ENCODE results near the gene NODAL. TPM values are rescaled to one million over a fixed set of nuclear protein-coding genes. Genes with fewer than 3 reads are reported as not detected.

The NODAL gene
- polyA plus RNA-seq, 3 donors = 0.26 to 0.38 (median 0.33) TPM

DNA sequence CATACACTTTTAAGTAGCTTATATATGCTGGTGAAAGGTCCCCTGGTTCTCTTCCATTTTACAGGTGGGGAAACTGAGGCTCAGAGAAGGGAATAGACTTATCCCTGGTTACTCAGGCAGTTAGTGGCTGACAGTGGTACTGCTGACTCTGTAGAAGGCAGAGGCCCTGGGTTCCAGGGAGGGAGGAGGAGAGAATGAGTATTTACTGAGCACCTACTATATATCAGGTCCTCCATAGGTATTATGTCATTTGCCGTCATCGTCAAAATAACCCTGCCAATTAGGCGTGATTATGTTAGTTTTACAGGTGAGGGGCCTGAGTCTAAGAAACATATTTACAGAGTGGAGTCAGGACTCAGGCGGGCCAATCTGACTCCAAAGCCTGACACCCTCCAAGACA, 23.8 kb upstream of the NODAL start:
- no peak for DNase-seq (ENCODE audit: low read depth in 3 of 3, low spot score in 2 of 3)

DNA sequence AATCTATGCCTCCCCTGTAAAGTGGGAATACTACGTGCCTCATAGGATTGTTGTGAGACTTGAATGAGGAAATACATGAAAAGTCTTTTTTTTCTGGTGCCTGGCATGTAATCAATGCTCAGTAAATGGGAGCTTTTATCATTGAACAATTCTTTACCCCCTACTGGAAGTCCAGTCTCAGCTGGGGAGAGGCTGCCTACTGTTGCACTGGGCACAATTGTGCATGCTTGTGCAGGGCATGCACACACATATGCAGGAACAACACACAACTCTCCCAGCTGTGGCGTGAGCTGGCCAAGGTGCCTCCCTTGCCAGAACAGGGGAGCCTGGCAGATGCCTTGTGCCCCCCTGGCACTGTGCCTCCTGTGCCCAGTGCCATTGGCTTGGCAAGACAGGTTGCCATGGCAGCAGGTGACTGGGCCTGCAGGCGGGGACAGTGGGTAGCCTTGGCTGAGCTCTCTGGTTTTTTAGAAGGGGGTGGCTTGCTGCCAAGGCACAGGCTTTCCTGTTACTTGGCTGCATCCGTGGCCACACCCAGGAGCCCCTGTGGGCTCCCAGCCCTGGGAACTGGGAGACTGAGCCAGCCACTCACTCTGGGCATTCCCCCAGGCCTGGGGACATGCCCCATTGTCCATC, 21.0 kb upstream of the NODAL start:
- DNase-seq (ENCODE audit: low read depth in 3 of 3, low spot score in 2 of 3) = no peak

DNA sequence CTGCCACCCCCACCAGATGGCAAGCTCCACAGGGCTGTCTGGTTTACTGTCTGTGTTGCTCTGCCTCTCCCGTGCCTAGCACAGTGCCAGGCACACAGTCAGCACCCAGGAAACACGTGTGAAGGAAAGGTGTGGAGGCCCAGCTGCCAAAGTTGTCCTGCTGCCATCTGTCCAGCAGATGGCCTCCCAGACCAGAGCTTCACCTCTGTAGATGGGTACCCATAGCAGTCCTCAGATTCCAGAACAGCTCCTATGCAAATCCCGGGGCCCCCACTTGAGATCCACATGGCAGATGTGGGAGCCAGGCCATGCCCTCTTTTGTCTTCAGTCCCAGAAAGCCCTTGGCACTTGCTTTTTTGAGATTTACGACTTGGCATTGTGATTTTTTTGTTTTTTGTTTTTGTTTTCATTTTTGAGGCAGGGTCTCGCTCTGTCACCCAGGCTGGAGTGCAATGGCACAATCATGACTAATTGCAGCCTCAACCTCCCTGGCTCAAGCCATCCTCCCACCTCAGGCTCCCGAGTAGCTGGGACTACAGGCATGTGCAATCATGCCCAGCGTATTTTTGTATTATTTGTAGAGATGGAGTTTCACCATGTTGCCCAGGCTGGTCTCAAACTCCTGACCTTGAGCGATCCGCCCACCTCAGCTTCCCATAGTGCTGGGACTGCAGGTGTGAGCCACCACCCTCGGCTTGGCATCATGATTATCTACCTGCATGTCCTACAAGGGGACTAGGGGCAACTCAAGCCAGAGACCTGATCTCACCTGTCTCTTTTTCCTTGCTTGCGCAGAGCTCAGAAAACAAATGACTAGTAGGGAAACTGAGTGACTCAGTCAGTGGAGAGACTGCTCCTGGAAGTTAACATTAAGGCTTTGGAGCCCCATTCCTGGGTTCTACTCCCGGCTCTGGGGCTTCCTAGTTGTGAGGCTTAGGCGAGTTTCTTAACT, 20.2 kb upstream of the NODAL start:
- DNase-seq (ENCODE audit: low read depth in 3 of 3, low spot score in 2 of 3) = no peak

DNA sequence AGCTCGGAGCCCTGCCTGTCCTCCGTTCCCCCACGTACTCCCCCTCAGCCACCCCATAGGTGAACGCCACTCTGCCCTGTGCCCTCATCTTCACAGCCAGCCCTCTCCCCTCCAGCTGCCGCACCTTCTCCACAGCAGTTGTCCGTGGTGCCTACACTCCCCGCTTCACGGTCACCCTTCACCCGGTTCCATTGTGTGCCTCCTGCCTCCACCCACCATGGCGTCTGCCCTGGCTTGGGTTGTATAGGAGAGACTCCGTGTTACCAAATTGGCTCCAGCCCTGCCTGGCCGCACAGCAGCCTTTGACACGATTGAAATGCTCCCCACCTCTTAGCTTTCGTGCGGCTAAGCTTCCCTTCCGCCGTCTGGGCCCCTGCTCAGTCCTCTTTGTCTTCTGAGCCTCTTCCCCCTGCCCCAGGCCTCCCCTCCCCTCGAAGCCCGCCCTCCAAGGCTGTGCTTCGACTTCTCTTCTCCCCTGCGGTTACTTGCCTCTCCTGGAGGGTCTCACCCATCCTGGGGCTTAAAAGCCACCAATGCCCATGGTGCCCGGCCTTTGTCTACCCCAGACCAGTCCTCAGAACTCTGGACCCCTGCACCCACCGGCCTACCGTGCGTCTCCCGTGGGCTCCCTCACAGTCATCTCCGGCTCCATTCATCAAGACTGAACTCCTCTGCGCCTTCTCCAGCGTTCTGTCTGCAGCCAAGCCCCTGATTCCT, 18.5 kb upstream of the NODAL start:
- no peak for DNase-seq (ENCODE audit: low read depth in 3 of 3, low spot score in 2 of 3)

DNA sequence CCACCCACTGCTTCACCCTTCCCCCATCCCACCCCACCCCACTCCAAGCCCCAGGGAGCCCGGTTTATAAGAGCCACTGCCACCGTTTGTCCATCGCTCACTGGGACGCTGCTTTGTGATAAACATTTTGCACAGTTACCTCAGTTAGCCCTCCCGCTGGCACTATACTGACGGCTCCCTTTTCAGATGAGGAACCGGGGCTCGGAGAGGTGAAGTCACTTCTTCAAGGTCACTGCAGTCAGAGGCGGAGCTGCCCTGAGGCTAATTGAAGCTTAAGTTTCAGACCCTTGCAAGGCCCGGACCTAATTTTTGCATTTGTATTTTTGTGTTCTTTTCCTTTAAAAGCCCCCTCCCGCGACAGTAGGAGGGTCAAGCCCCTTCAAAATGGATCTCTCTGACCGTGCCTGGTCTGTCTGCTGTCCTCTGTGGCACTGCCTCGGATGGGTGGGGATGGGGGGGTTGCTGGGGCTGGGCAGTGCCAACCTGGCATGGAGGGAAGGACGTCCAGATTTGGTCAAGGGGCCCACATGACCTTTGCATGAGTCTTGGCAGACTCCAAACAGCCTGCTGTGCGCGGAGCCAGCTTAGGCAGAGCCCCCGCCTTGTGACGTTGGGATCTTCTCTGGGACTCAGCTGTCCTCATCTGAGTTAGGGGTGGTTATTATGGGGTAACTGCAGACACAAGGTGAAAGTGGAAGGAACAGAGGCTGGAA, 17.7 kb upstream of the NODAL start:
- DNase-seq (ENCODE audit: low read depth in 3 of 3, low spot score in 2 of 3) = no peak

DNA sequence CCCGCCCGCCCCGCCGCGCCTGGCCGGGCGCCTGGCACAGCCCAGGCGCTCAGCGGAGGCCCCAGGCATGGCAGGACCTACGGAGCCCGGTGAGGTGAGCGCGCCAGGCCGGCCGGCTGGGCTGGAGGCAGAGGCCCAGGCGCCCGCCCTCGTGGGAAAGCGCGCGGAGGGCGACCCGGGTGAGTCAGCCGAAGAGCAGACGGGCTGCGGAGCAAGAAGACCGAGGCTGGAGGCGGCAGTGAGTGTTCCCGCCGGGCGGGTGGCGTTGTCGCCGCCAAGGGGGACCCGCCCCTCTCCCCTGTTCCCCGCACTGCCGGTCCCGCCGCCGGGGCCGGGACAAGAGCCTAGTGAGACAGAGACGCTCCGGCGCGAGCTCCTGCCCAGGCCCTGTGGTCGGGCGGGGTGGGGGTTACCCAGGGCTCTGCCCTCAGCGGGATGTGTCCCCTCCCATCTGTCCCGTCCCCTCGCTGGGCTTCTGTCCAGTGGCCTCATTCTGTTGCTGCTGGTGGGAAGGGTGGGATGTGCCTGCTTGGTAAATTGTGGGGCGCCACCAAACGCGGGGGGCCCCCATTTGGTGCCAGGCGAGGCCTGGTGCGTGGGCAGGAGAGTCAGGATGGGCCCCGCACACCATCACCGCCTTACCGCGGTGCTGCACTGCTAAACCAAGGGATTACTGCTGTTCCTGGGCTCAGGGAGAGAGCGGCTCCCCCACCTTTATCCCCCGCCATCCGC, 17.0 kb upstream of the NODAL start:
- DNase-seq (ENCODE audit: low read depth in 3 of 3, low spot score in 2 of 3) = no peak

DNA sequence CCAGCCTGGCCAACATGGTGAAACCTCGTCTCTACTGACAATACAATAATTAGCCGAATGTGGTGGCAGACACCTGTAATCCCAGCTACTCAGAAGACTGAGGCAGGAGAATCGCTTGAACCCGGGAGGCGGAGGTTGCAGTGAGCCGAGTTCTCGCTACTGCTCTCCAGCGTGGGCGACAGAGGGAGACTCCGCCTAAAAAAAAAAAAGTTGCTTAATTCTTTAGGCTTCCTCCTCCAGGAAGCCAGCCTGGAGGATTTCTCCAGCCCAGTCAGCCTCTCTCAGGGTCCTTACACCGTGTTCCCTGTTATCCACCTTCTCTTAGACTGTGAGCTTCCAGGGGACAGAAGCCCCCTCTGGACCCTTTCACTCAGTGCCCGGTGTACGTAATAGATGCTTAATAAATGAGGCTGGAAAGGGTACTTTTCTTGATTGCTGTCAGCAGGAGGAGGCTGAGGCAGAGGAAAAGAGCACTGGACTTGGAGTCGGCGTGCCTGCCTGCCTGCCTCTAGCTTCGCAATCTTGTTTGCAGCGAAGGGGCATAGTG, 16.4 kb upstream of the NODAL start:
- no peak for DNase-seq (ENCODE audit: low read depth in 3 of 3, low spot score in 2 of 3)

DNA sequence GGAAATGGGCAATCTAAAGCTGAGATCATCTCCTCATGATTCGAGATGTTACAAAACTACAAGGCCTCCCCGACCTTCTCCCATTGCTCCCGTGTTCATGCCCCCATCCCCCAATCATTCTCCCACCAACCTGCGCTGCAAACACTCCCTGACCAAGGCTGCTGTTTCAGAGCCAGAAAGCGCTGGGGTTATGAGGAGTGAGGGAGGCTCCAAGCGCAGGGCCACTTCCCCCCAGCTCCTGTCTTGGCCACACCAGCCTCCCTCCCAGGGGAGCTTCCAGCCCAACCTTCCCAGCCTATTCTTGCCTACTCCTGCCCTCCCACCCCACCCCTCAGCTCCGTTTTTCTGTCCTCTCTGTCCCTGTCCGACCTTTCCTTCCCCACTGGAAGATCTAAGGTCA, 14.7 kb upstream of the NODAL start:
- no peak for DNase-seq (ENCODE audit: low read depth in 3 of 3, low spot score in 2 of 3)

DNA sequence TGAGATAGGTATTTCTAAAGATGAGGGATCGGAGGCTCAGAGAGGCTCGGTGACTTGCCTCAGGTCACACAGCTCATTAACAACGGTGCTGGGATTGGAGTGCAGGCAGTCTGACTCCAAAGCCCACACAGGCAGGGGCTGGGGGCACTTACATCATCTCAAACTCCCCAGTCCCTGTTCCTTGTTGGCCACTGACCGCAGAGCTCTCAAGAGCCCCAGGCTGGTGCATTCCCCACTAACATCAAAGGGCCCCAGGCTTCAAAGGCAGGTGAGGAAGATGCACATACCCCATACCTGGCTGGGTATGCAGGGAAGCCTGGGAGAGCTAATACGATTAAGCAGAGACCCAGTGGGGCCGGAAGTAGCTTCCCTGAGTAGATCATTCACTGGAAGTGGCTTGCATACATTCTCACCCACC, 13.7 kb upstream of the NODAL start:
- DNase-seq (ENCODE audit: low read depth in 3 of 3, low spot score in 2 of 3) = no peak

DNA sequence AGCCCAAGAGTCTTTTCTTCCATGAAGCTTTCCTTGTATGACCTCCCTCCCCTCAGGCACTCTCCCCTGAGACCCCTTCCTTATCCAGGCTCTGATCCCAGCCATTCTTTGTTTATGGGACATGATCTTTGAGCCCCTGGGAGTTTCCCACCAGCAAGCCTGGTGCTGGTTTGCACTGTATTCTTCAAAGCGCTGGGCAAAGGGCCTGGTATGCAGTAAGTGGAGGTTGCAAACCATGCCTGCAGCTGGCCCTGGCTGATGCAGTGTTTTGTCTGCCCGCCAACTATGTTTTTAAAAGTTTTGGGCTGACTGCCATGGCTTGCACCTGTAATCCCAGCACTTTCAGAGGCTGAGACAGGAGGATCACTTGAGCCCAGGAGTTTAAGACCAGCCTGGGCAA, 6.8 kb upstream of the NODAL start:
- no peak for DNase-seq (ENCODE audit: low read depth in 3 of 3, low spot score in 2 of 3)

DNA sequence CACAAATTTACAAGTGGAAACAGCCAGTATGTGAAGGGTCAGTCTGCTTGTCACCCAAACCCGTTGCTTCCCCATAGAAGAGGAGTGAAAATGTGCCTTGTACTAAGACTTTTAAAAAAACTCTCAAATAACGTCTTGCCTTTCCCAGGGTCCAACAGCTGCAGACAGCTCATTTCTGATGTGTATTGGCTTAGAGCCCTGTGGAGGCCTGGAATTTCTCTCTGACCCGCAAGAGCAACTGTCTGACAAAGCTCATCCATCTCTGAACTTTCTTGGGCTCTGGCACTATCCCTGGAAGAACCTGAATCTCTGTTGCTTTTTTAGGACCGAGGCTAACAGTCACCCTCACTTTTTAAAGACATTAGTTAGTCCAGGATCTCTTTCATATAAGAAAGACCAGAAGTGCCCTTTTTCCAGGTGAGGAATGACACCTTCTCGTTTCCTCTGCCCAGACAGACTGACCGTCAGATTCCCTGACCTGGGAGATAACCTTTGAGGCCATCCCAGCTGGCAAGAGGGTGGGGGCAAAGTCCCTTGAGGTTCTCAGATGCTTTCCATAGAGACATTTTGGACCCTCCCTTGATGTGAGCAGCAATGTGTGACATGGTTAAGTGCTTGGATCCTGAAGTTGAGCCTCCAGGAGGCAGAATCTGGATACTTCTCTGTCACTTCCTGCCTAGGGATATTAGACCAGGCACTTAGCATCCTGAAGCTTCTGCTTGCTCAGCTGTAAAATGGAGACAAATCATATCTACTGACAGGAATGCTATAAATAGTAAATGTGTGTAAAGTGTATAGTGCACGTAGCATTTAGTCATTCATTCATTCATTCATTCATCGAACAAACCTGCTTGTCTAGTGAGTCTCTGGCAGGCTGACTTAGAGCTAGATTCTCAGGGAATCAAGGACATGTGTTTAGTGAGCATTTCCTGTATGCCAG, 4.5 kb upstream of the NODAL start:
- DNase-seq (ENCODE audit: low read depth in 3 of 3, low spot score in 2 of 3) = no peak

DNA sequence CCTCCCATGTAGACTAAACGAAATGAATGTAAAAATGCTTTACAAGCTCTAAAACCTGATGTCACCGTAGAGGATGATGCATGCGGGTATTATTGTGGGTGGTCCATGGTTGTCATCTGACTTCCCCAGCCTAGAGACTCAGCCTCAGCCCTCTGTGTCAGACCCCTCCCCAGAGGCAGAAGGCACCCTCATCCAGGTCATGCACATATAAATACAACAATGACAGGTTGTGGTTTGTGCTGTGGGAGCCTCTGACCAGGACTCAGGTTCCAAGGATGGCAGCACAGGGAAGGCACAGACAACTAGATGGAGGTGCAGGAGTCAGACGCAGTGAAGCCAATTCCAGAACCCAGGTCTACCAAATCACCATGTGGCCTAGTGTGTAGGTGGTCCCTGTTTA, 3.3 kb upstream of the NODAL start:
- no peak for DNase-seq (ENCODE audit: low read depth in 3 of 3, low spot score in 2 of 3)

DNA sequence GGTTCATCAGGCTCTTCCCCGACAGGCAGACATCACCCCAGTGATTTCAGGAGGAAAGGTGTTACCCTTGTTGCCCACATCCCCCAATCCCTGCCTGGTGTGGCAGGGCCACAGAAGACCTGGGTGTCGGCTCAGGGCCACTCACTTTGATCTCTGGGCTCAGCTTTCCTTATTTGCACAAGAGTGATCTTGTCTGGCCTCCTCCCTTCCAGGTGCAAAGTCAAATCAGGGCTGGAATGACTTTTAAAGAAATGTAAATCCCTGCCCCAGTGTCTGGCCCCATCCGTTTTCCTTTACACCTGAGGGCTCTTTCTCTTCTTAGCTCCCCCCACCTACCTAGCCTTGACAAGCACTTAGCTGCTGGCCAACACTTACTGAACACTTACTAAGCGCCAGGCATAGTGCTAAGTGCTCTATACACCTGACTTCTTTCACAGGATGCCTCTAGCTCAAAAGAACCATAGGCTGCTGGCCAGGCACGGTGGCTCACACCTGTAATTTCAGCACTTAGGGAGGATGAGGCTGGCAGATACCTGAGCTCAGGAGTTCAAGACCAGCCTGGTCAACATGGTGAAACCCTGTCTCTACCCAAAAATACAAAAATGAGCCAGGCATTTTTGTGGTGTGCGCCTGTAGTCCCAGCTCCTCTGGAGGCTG, 979 bp upstream of the NODAL start:
- DNase-seq (ENCODE audit: low read depth in 3 of 3, low spot score in 2 of 3) = no peak

DNA sequence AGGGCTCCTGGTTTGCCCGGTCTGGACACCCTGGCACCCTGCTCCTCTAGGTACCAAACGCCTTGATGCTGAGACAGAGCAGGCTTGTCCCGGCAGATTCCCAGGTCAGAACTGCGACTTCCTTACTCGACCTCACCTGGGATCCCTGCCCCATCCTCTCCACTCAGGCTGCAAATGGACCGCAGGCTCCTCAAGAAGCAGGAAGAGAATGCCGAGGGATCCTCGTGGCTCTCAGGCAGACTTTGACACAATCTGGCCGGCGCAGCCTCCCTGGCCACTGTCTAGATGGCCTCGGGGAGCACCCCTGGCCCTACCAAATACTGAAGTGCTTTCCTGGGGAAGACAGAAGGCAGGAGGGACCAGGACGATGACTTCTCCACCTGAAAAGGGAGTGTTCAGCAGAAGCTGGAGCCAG, 421 bp upstream of the NODAL start:
- no peak for DNase-seq (ENCODE audit: low read depth in 3 of 3, low spot score in 2 of 3)

DNA sequence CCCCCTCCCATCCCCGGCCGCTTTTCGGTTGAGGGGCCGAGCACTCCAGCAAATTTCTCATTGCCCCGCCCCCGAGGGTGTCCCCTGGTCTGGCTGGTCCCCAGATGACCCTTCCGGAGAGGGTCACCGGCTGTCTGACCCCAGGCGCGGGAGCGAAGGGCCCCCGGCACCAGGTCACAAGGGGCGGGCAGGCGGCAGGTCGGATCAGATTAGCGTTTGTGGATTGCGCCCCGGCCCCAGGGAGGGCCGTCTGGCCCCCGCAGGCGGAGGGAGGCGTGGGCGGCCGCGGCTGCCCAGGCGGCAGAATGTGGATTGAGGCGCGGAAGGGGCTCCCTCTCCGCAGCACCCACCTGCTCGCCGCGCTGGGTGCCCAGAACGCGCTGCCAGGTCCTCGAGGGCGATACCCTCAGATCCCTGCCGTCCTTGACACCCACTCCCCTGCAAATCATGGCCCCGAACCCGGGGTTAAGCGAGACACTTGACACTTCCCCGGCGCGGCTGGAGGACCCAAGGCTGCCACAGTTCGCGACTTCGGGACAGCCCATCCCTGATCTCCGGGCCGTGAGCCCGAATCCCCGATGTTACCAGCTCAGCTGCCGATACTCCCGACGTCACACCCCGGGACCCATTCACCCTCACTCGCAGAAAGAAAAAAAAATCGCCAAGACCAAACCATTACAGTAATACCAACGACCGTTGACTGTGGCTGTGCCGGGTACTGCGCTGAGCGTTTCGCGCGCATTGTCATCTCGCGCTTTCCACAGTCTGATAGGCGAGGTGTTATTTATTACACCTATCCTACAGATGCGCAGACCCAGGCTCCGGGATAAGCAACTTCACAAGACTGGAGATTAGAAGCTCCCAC, 953 bp downstream of the NODAL start:
- no peak for DNase-seq (ENCODE audit: low read depth in 3 of 3, low spot score in 2 of 3)

DNA sequence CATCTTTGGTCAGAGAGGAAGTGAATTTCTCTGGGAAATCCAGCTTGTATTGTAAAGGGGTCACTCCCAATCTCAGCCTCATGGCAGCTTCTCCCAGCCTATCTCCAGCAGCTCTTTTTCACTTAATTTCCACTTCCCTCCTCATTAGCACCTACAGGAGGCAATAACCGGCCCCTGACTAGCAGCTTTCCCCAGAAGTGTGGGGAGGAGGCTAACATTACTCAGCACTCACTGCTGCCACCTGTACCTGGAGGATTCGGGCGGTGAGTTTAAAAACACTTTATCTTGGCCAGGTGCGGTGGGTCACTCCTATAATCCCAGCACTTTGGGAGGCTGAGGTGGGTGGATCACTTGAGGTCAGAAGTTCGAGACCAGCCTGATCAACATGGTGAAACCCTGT, 3.8 kb downstream of the NODAL start:
- no peak for DNase-seq (ENCODE audit: low read depth in 3 of 3, low spot score in 2 of 3)
